ENCODE results near the gene PIP4P1. TPM values are rescaled to one million over a fixed set of nuclear protein-coding genes. Genes with fewer than 3 reads are reported as not detected.
A peak's percentile ranks its signal among the peaks of the same experiment; 100 is the strongest.

Gene PIP4P1
- total and polyA plus RNA-seq, 2 of the 13 experiments (the other 11 are each of a cell fraction or from before 2014, with no cell fraction given) = 33.4 to 47.0 TPM

DNA sequence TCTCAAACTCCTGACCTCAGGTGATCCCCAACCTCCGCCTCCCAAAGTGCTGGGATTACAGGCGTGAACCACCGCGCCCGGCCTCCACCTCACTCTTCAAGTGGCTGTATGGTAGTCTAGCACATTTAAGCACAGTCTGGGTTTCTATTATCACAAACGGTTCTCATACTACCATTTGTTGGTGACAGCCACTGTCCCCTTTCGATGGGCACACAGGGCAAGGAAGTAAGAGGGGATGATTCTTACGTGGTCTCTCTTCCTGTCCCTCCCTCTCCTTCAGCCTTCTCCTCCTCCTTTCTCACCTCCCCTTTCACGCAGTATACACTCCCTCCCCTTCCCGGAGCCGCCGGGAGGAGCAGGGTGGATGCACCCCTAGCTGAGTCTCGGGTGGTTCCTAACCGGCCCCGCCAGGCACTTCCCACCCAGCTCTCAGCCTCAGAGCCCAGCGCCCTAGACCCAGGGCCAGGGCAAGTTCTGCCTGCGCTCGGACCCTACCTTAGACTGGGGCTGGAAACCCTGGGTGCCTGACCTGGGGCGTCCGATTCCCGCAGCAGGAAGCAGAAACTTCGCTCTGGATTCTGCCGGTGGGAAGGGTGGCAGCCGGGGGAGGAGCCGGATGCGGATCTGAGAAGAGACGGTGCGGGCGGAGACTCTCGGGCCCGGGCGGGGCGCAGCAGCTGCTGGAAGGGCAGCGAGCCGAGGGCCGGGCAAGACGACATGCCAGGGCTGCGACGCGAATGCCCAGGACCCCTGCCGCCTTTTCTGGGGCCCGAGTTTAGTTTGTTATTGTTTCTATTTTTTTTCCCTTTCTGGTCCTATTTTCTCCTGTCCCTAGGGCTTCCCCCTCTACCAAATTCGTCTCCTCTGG is 48.1 kb downstream of the PIP4P1 start, which contains the start of gene TEP1 (continued):
- TF ChIP-seq, protein P1, sequence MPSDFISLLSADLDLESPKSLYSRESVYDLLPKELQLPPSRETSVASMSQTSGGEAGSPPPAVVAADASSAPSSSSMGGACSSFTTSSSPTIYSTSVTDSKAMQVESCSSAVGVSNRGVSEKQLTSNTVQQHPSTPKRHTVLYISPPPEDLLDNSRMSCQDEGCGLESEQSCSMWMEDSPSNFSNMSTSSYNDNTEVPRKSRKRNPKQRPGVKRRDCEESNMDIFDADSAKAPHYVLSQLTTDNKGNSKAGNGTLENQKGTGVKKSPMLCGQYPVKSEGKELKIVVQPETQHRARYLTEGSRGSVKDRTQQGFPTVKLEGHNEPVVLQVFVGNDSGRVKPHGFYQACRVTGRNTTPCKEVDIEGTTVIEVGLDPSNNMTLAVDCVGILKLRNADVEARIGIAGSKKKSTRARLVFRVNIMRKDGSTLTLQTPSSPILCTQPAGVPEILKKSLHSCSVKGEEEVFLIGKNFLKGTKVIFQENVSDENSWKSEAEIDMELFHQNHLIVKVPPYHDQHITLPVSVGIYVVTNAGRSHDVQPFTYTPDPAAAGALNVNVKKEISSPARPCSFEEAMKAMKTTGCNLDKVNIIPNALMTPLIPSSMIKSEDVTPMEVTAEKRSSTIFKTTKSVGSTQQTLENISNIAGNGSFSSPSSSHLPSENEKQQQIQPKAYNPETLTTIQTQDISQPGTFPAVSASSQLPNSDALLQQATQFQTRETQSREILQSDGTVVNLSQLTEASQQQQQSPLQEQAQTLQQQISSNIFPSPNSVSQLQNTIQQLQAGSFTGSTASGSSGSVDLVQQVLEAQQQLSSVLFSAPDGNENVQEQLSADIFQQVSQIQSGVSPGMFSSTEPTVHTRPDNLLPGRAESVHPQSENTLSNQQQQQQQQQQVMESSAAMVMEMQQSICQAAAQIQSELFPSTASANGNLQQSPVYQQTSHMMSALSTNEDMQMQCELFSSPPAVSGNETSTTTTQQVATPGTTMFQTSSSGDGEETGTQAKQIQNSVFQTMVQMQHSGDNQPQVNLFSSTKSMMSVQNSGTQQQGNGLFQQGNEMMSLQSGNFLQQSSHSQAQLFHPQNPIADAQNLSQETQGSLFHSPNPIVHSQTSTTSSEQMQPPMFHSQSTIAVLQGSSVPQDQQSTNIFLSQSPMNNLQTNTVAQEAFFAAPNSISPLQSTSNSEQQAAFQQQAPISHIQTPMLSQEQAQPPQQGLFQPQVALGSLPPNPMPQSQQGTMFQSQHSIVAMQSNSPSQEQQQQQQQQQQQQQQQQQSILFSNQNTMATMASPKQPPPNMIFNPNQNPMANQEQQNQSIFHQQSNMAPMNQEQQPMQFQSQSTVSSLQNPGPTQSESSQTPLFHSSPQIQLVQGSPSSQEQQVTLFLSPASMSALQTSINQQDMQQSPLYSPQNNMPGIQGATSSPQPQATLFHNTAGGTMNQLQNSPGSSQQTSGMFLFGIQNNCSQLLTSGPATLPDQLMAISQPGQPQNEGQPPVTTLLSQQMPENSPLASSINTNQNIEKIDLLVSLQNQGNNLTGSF (CRISPR knock-in tag; IDR thresholded peaks at IDR 0.05) = no peak
- no peak for TF ChIP-seq HOXA7 (CRISPR knock-in tag; IDR thresholded peaks at IDR 0.05)
- TF ChIP-seq, protein P2, sequence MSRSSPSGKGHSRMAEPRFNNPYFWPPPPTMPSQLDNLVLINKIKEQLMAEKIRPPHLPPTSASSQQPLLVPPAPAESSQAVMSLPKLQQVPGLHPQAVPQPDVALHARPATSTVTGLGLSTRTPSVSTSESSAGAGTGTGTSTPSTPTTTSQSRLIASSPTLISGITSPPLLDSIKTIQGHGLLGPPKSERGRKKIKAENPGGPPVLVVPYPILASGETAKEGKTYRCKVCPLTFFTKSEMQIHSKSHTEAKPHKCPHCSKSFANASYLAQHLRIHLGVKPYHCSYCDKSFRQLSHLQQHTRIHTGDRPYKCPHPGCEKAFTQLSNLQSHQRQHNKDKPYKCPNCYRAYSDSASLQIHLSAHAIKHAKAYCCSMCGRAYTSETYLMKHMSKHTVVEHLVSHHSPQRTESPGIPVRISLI (CRISPR knock-in tag; IDR thresholded peaks at IDR 0.05; ENCODE audit: borderline replicate concordance) = no peak; the same call in 1 of the 2 replicates
- peak; percentile 60 for TF ChIP-seq KMT2B (CRISPR knock-in tag; IDR thresholded peaks at IDR 0.05)
- 0 out of 2 replicates have a peak, but pooled peaks have one; percentile 74 for TF ChIP-seq ZNF432 (CRISPR knock-in tag; IDR thresholded peaks at IDR 0.05; ENCODE audit: borderline replicate concordance)
- TF ChIP-seq ZNF7 (CRISPR knock-in tag; IDR thresholded peaks at IDR 0.05) = no peak
- TF ChIP-seq SNAPC2 (CRISPR knock-in tag; IDR thresholded peaks at IDR 0.05) = peak; percentile 63; the same call in 1 of the 2 replicates
- peak; percentile 23; the same call in 1 of the 2 replicates for TF ChIP-seq ZNF746 (CRISPR knock-in tag; IDR thresholded peaks at IDR 0.05)
- no peak for TF ChIP-seq ZNF460 (CRISPR knock-in tag; IDR thresholded peaks at IDR 0.05; ENCODE audit: borderline replicate concordance)
- TF ChIP-seq ZNF773 (CRISPR knock-in tag; IDR thresholded peaks at IDR 0.05; ENCODE audit: borderline replicate concordance) = peak; percentile 64; the same call in 1 of the 2 replicates
- no peak for TF ChIP-seq FOXK1 (CRISPR knock-in tag; IDR thresholded peaks at IDR 0.05; ENCODE audit: borderline replicate concordance, low read depth)
- TF ChIP-seq GABPA (IDR thresholded peaks at IDR 0.05; ENCODE audit: low read depth, low read length) = peak; percentile 41
- TF ChIP-seq GABPA (CRISPR knock-in tag; IDR thresholded peaks at IDR 0.05; ENCODE audit: low read depth) = peak; percentile 79
- TF ChIP-seq, protein P3, sequence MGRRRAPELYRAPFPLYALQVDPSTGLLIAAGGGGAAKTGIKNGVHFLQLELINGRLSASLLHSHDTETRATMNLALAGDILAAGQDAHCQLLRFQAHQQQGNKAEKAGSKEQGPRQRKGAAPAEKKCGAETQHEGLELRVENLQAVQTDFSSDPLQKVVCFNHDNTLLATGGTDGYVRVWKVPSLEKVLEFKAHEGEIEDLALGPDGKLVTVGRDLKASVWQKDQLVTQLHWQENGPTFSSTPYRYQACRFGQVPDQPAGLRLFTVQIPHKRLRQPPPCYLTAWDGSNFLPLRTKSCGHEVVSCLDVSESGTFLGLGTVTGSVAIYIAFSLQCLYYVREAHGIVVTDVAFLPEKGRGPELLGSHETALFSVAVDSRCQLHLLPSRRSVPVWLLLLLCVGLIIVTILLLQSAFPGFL (CRISPR knock-in tag; IDR thresholded peaks at IDR 0.05) = no peak
- no peak for TF ChIP-seq NFE2L2 (IDR thresholded peaks at IDR 0.05; ENCODE audit: low read length)
- peak; percentile 81 for TF ChIP-seq PHF20 (CRISPR knock-in tag; IDR thresholded peaks at IDR 0.05)
- TF ChIP-seq, protein P4, sequence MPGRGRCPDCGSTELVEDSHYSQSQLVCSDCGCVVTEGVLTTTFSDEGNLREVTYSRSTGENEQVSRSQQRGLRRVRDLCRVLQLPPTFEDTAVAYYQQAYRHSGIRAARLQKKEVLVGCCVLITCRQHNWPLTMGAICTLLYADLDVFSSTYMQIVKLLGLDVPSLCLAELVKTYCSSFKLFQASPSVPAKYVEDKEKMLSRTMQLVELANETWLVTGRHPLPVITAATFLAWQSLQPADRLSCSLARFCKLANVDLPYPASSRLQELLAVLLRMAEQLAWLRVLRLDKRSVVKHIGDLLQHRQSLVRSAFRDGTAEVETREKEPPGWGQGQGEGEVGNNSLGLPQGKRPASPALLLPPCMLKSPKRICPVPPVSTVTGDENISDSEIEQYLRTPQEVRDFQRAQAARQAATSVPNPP (CRISPR knock-in tag; IDR thresholded peaks at IDR 0.05) = no peak
- no peak; the same call in 1 of the 2 replicates for TF ChIP-seq ZSCAN9 (CRISPR knock-in tag; IDR thresholded peaks at IDR 0.05; ENCODE audit: borderline replicate concordance)
- TF ChIP-seq LCORL (IDR thresholded peaks at IDR 0.05) = no peak
- TF ChIP-seq LCORL (CRISPR knock-in tag; IDR thresholded peaks at IDR 0.05) = peak; percentile 63; the same call in 1 of the 2 replicates
- TF ChIP-seq BHLHE40 (IDR thresholded peaks at IDR 0.05; ENCODE audit: low read length) = no peak
- no peak for TF ChIP-seq EZH2 (conservative IDR thresholded peaks at IDR 0.05; ENCODE audit: low read depth, low read length)
- TF ChIP-seq TMF1 (CRISPR knock-in tag; IDR thresholded peaks at IDR 0.05; ENCODE audit: low read depth) = no peak
